Kasumi-1 (cell line): ENCODE measurements around the gene TMEM80.
"Not testable (repeated sequence)": the region's sequence is repeated elsewhere in the genome, so short reads cannot be mapped to it uniquely, and the experiment has no call there.

Experiments used
- DNase-seq, 2 experiments: peaks; one replicate each; lab custom pipeline; 2025; lab: John Stamatoyannopoulos, UW

Gene TMEM80

GRCh38 chr11:679271-680207 is 16.1 kb upstream of the TMEM80 start:
- DNase-seq: no peak

GRCh38 chr11:680476-680875 is 15.1 kb upstream of the TMEM80 start:
- DNase-seq: no peak

- DNase-seq: no peak
Measured at GRCh38 chr11:680970-681369, 14.6 kb upstream of the TMEM80 start.

- no peak for DNase-seq
Measured at GRCh38 chr11:686451-687243, 9.0 kb upstream of the TMEM80 start.

GRCh38 chr11:687751-688150 is 7.9 kb upstream of the TMEM80 start:
- no peak for DNase-seq

- peak; percentile 86 to 92 for DNase-seq
Measured at GRCh38 chr11:688681-689080, 6.9 kb upstream of the TMEM80 start.

- no peak for DNase-seq
Measured at GRCh38 chr11:689625-690024, 6.0 kb upstream of the TMEM80 start.

- DNase-seq: not testable (repeated sequence)
Measured at GRCh38 chr11:690244-690643, 5.4 kb upstream of the TMEM80 start.

GRCh38 chr11:690738-691633 is 4.6 kb upstream of the TMEM80 start:
- peak; percentile 50 to 75 for DNase-seq

- DNase-seq: no peak
Measured at GRCh38 chr11:691710-692590, 3.7 kb upstream of the TMEM80 start.

GRCh38 chr11:692824-693414 is 2.7 kb upstream of the TMEM80 start:
- no peak for DNase-seq

- peak; percentile 34 to 41 for DNase-seq
Measured at GRCh38 chr11:693415-693831, 2.2 kb upstream of the TMEM80 start.

- no peak for DNase-seq
Measured at GRCh38 chr11:693887-694562, 1.6 kb upstream of the TMEM80 start.

- peak; percentile 99 for DNase-seq
Measured at GRCh38 chr11:694563-695287, 891 bp upstream of the TMEM80 start, which contains the start of gene DEAF1. Gene DEAF1 (minus strand): TSS chr11:695222. CDS start chr11:695047, 175 bp downstream.

GRCh38 chr11:695288-695537 is 403 bp upstream of the TMEM80 start:
- DNase-seq: no peak

- DNase-seq: no peak
Measured at GRCh38 chr11:696955-697491, 1.4 kb downstream of the TMEM80 start.

GRCh38 chr11:697811-698311 is 2.2 kb downstream of the TMEM80 start:
- DNase-seq: peak; percentile 27 to 48

GRCh38 chr11:698493-699115 is 3.0 kb downstream of the TMEM80 start:
- no peak for DNase-seq
